ENCODE results near the gene KNOP1. TPM values are rescaled to one million over a fixed set of nuclear protein-coding genes. Genes with fewer than 3 reads are reported as not detected.

KNOP1 gene
- total and polyA plus RNA-seq, 2 donors (not counting 3 experiments of a cell fraction or from before 2014, with no cell fraction given) = 6.7 to 33.5 TPM

- no peaks in the 10 kb centered on the region for H4K20me1 ChIP-seq (replicated peaks; ENCODE audit: control insufficient read depth, extremely low read depth, insufficient read depth, low read length)
Measured at GRCh38 chr16:19767497-19767896, 49.5 kb upstream of the KNOP1 start.

GRCh38 chr16:19766988-19767387 is 49.0 kb upstream of the KNOP1 start:
- Histone ChIP-seq H3K27ac (ENCODE audit: insufficient read depth, low read depth, low read length) (no peak overlapping the region), H3K9me1 (replicated peaks; ENCODE audit: control insufficient read depth, extremely low read depth, insufficient read depth, low read length) (no peaks in the 10 kb centered on the region), H3K79me2 (ENCODE audit: control insufficient read depth, insufficient read depth, low read length) (no peaks in the 10 kb centered on the region), H3K4me2 (ENCODE audit: insufficient read depth, low read length) (no peak overlapping the region), H3K27me3 (ENCODE audit: control insufficient read depth in 2 of 2, insufficient read depth in 2 of 2, low read length in 2 of 2) (no peaks in the 10 kb centered on the region), H3K36me3 (ENCODE audit: control insufficient read depth in 2 of 2, extremely low read depth in 1 of 2, insufficient read depth in 2 of 2, low read length in 2 of 2) (no peaks in the 10 kb centered on the region), H3K9ac (replicated peaks; ENCODE audit: extremely low read depth, insufficient read depth, low read length) (no peak overlapping the region), H3K9me3 (replicated peaks; ENCODE audit: control insufficient read depth, insufficient read depth, low read length) (no peaks in the 10 kb centered on the region), H3K4me1 (ENCODE audit: control insufficient read depth, extremely low read depth, insufficient read depth, low read length) (peaks cover 17% of the 10 kb centered on the region), H2AFZ (ENCODE audit: low read depth, low read length) (no peak overlapping the region), H4K20me1 (replicated peaks; ENCODE audit: control insufficient read depth, extremely low read depth, insufficient read depth, low read length) (no peaks in the 10 kb centered on the region), H3K4me3 (replicated peaks in 1 of 3; ENCODE audit: insufficient read depth in 1 of 3, low read depth in 1 of 3, low read length in 3 of 3) (no peak overlapping the region)
- BruUV-seq (replicated peaks) = no TSS peak
- dilution Hi-C loops (cut with MboI; ENCODE audit: extremely low pct_ligation_motif_present, low sequenced_read_pairs) = no loop called here
- TF ChIP-seq JUN (IDR thresholded peaks at IDR 0.05; ENCODE audit: borderline replicate concordance, insufficient read depth, insufficient read length, low read depth) (no peak), POLR2A (IDR thresholded peaks at IDR 0.05; ENCODE audit: low read depth, low read length) (no peak), EZH2 (IDR thresholded peaks at IDR 0.05; ENCODE audit: borderline replicate concordance, low read depth, low read length, severe bottlenecking) (no peak), POLR2AphosphoS5 (IDR thresholded peaks at IDR 0.05; ENCODE audit: insufficient read depth, low read depth, low read length) (no peak), MYC (IDR thresholded peaks at IDR 0.05; ENCODE audit: low read depth, low read length) (no peak), FOS (IDR thresholded peaks at IDR 0.05; ENCODE audit: borderline replicate concordance, insufficient read depth, low read length) (no peak), GATA2 (IDR thresholded peaks at IDR 0.05; ENCODE audit: insufficient read depth, insufficient read length, low read depth, low read length) (no peak), MAX (IDR thresholded peaks at IDR 0.05; ENCODE audit: insufficient read depth, insufficient read length) (no peak), CTCF (IDR thresholded peaks at IDR 0.05; ENCODE audit: extremely low read depth in 1 of 2, insufficient read depth in 1 of 2, low read depth in 1 of 2, low read length in 2 of 2) (no peak)
- POLR2A ChIA-PET = no interaction called here
- no peak for FAIRE-seq
- CTCF ChIA-PET = interaction anchor here (0.5 to 2.0 kb wide), 3 partner anchors 17 to 86 kb away, joined by 3 to 5 read pairs (median 4); partner anchors contain the start of genes IQCK and KNOP1
- no peak for DNase-seq (ENCODE audit: low read depth, low spot score)
- intact Hi-C loops (cut with micrococcal nuclease) = no loop called here

More at GRCh38 chr16:19767497-19767896, 49.5 kb upstream of the KNOP1 start:
- Histone ChIP-seq H2AFZ (ENCODE audit: low read depth, low read length) (no peak overlapping the region), H3K36me3 (ENCODE audit: control insufficient read depth in 2 of 2, extremely low read depth in 1 of 2, insufficient read depth in 2 of 2, low read length in 2 of 2) (no peaks in the 10 kb centered on the region), H3K9me3 (replicated peaks; ENCODE audit: control insufficient read depth, insufficient read depth, low read length) (no peaks in the 10 kb centered on the region), H3K79me2 (ENCODE audit: control insufficient read depth, insufficient read depth, low read length) (no peaks in the 10 kb centered on the region), H3K4me2 (ENCODE audit: insufficient read depth, low read length) (no peak overlapping the region), H3K9me1 (replicated peaks; ENCODE audit: control insufficient read depth, extremely low read depth, insufficient read depth, low read length) (no peaks in the 10 kb centered on the region), H3K4me1 (ENCODE audit: control insufficient read depth, extremely low read depth, insufficient read depth, low read length) (peaks cover 17% of the 10 kb centered on the region), H3K4me3 (replicated peaks in 1 of 3; ENCODE audit: insufficient read depth in 1 of 3, low read depth in 1 of 3, low read length in 3 of 3) (no peak overlapping the region), H3K9ac (replicated peaks; ENCODE audit: extremely low read depth, insufficient read depth, low read length) (no peak overlapping the region), H3K27me3 (ENCODE audit: control insufficient read depth in 2 of 2, insufficient read depth in 2 of 2, low read length in 2 of 2) (no peaks in the 10 kb centered on the region), H3K27ac (ENCODE audit: insufficient read depth, low read depth, low read length) (no peak overlapping the region)
- dilution Hi-C loops (cut with MboI; ENCODE audit: extremely low pct_ligation_motif_present, low sequenced_read_pairs) = no loop called here
- TF ChIP-seq MYC (IDR thresholded peaks at IDR 0.05; ENCODE audit: low read depth, low read length) (no peak), POLR2A (IDR thresholded peaks at IDR 0.05; ENCODE audit: low read depth, low read length) (no peak), EZH2 (IDR thresholded peaks at IDR 0.05; ENCODE audit: borderline replicate concordance, low read depth, low read length, severe bottlenecking) (no peak), POLR2AphosphoS5 (IDR thresholded peaks at IDR 0.05; ENCODE audit: insufficient read depth, low read depth, low read length) (no peak), JUN (IDR thresholded peaks at IDR 0.05; ENCODE audit: borderline replicate concordance, insufficient read depth, insufficient read length, low read depth) (no peak), GATA2 (IDR thresholded peaks at IDR 0.05; ENCODE audit: insufficient read depth, insufficient read length, low read depth, low read length) (no peak), FOS (IDR thresholded peaks at IDR 0.05; ENCODE audit: borderline replicate concordance, insufficient read depth, low read length) (no peak), MAX (IDR thresholded peaks at IDR 0.05; ENCODE audit: insufficient read depth, insufficient read length) (no peak)
- intact Hi-C loops (cut with micrococcal nuclease) = no loop called here
- CTCF ChIA-PET = interaction anchor here (0.9 to 2.0 kb wide), 2 partner anchors 8 to 18 kb away, joined by 3 to 5 read pairs; no protein-coding TSS in a partner anchor
- DNase-seq (ENCODE audit: low read depth, low spot score) (no peak), FAIRE-seq (no peak)
- no TSS peak for BruUV-seq (replicated peaks)
- POLR2A ChIA-PET = no interaction called here

Data from endothelial cell of umbilical vein (primary cell).